ENCODE results near the gene LENG8.
"Not testable (repeated sequence)": the region's sequence is repeated elsewhere in the genome, so short reads cannot be mapped to it uniquely, and the experiment has no call there.

Gene LENG8

DNA sequence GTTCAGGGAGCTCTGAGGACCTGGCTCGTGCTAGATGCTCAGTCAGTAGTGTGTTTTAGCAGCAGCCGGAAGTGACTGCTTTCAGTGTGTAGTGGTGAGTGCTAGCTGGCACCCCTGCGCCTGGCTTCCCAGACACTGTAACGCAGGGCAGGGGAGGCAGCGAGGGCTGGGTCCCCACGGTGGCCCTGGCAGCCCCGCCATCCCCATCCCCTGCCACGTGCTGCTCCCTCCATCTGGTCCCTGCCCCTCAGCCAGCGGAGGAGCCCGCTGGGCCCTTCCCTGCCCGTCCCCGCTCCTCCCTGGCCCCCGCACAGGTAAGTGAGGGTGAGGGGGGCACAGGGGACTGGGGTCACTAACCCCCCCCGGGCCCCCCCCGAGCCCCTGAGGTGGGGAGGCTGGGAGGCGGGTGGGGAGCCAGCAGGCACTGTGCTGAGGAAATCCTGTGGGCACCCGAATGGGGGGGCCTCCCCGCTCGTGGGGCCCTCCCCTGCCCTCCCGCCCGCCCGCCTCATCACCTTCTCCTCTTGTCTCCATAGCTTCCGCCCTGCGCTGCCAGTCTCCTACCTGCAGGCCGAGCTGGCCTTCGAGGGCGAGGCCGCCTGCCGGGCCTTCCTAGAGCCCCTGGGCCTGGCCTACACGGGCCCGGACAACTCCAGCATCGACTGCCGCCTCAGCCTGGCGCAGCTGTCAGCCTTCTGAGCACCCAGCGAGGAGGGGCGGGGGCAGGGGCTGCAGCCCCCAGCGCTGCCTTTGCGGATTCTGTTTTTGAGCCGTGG, 11.4 kb downstream of the LENG8 start:
- in situ Hi-C loops (cut with MboI; ENCODE audit: low sequenced_read_pairs): no loop called here

DNA sequence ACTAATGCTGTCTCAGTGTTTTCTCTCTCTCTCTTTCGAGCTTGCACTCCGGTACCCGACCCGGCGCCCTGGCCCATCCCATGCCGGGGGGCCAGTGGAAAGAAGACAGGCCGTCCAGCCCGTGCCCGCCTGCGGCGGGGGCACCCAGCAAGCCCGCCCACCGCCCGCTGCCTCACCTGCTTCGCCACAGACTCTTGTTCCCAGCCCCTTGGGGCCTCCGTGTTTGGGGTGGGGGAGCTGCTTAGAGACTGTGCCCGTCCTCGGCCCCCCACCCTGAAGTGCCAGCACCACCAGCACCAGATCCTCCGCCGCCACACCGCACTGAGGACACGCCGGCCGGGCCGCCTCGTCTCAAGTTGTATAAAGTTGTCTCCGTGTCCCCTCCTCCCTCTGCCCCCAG, 12.2 kb downstream of the LENG8 start:
- in situ Hi-C loops (cut with MboI; ENCODE audit: low sequenced_read_pairs): no loop called here

DNA sequence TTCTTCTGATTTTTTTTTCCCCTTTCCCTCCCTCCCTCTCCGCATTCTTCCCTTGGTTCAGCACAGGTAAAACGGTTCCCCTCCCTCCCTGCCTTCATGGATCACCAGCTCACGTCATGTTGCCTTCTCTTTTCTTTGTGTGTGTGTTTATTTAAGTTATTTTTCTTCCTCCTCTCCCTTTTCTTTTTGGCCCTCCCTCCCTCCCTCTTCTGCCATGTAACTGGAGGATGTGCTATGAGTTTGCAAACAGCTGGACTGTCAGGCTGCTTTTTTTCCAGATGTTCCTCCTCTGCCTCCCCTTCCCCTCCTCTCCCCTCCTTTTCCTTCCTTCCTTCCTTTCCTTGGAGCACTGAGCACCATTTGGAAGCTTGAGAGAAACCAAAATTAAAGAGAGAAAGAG, 12.6 kb downstream of the LENG8 start:
- in situ Hi-C loops (cut with MboI; ENCODE audit: low sequenced_read_pairs): no loop called here

DNA sequence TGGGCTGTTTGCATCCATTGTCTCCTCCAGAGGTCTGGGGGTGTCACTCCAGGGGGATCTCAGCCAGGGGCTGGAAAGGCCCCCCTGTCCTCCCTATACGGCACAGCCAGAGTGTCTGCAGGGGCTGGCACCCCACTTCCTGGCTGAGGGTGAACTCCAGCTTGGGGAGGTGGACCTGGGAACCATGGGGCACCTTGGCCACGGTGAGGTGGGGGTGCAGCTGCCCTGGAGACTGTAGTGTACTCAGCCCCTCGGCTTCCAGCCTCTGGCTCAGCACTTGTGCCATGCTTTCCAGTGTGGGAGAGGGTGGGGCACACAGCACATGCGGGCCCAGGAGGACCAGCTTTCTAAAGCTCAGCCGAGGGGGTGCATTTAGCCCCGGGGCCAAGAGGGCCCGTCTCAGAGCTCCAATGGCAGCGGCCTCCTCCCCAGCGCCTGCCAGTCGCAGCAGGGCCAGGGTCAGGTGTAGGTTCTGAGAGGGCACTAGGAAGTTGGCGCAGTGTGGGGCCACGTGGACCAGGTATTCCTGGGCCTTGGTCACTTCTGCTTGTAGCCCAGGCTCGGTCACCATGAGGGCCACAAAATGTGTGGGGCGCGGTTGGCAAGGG, 13.2 kb downstream of the LENG8 start:
- in situ Hi-C loops (cut with MboI; ENCODE audit: low sequenced_read_pairs): no loop called here

DNA sequence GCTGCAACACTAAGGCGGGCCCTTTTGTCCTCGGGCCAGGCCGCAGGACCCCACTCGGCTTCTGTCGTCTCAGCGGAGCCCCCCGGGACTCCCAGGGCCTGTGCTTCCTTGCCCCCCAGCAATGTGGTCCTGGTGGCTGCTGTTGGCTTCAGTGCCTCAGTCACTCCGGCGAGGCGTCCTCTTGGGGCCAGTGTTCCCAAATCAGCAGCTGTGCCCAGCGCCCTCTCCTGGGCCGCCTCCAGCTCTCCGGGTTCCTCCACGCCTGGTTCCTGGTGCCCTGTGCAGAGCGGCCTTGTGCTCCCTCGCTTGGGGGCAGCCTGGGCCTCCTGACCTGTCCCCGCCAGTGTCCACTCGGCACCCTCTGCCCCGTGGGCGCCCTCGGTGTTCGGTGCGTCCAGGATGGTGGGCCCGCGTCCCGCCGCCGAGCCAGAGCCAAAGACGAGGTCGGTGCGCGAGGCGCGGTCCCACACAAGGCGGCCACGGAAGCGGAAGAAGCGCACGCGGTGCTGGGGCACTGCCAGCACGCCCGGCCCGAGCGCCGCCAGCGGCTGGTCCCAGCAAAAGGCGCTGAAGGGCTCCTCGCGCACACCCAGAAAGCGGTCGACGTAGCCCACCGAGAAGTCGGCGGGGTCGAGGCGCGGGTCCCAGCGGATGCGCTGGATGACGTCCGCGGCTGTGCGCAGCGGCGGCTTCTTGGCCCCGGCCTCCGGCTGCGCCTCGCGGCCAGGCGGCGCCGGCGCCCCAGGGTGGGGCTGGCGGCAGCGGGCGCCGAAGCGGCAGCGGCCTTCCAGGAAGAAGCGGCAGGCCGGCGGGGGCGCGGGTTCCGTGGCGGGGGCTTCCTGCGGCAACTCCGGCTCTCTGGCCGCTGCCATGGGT, 13.9 kb downstream of the LENG8 start:
- in situ Hi-C loops (cut with MboI; ENCODE audit: low sequenced_read_pairs): no loop called here

DNA sequence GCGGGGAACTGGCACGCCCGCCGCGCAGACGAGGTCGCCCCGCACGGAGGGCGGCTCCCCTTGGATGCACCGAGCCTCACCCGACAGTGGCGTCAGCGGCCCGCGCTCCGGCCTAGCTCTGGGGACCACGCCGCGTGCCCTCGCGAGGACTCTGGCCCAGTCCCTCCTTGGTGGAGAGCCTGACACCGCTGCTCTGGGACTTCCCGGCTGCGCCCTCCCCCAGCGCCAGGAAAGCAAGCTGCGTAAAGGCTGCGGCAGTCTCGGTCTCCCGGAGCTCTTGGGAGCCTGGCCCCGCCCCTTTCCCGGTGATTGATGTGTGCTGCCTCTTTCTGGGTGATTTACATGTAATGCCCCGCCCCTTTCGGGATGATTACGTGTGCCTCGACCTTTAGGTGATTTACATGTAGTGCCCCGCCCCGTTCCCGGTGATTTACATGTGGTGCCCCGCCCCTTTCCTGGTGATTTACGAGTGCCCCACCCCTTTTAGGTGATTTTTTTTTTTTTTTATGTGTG, 14.6 kb downstream of the LENG8 start, which contains the start of gene LENG9:
TSS of gene LENG9 (minus strand) at position 248 of the 513 bp plus-strand sequence. CDS start 252 bp downstream, outside the sequence.
- in situ Hi-C loops (cut with MboI; ENCODE audit: low sequenced_read_pairs): no loop called here

DNA sequence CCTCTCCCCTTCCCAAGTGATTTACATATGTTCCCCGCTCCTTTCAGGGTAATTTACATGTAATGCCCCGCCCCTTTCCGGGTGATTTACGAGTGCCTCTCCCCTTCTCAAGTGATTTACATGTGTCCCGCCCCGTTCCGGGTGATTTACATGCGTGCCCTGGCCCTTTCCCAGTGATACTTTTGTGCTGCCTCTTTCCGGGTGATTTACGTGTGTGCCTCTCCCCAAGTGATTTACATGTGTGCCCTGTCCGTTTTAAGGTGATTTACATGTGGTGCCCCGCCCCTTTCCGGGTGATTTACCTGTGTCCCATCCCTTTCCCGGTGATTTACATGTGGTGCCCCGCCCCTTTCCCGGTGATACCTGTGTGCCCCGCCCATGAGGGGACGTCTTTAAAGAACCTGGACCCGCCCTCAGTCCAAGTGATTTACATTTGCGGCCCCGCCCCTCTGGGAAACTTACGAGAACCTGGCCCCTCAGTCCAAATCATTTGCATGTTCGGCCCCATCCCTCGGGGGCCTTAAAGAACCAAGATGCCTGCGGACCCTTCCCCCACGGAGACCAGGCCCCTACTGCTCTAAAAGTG, 15.1 kb downstream of the LENG8 start:
- in situ Hi-C loops (cut with MboI; ENCODE audit: low sequenced_read_pairs): no loop called here

DNA sequence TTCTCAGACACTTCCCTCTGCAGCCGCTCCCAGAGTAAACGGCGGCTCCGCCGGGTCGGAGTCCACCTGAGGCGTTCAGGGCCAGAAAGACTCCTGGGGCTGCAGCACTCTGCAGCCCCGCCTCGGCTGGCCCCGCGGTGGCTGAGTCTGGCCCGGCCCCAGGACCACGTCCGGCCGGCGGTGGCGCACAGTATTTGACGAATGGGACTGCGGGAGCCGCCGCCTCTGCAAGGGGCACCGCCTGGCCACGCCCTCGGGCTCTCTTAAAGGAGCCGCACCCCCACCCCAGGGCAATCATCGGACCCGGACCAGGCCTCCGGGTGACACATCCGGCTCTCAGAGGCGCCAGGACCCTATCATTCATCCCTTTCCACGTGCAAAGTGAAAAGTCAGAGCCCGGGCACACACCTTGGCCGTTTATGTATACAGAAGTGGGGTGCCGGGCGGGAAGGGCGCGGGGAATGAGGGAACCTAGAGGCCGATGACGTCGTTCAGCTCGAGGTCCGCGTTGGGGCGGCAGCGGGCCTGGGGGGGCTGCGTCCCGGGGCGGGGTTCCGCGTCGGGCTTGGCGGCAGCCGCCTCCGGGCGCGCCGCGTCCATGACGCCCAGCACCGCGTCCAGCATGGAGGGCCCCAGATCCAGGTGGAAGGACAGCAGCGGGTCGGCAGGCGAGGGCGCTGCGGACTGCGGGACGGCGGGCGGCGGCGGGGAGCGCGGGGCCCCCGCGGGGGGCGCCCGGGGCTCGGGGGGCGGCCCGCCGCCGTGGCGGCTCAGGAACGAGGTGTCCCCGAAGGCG, 15.8 kb downstream of the LENG8 start:
- in situ Hi-C loops (cut with MboI; ENCODE audit: low sequenced_read_pairs): no loop called here

DNA sequence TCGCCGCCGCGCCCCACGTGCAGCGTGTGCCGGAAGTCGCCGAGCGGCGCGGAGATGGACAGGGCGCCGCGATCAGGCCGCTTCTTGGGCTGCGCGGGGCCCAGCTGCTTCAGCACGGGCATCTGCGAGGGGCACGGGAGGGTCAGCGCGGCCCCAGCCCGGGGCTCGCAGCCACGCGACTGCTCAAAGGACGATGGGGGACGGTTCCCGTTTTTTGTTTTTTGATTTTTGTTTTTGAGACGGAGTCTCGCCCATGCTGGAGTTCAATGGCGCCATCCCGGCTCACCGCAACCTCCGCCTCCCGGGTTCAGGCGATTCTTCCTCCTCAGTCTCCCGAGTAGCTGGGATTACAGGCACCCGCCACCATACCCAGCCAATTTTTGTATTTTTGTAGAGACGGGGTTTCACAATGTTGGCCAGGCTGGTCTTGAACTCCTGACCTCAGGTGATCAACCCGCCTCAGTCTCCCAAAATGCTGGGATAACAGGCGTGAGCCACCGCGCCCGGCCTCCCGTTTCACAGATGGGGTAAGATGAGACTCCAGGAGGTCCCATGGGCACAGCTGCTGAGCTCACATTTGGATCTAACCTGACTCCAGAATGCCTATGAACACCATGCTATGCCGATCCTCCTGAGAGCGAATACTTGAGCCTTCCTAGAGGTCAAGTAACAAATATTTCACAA, 16.6 kb downstream of the LENG8 start:
- in situ Hi-C loops (cut with MboI; ENCODE audit: low sequenced_read_pairs): no loop called here

DNA sequence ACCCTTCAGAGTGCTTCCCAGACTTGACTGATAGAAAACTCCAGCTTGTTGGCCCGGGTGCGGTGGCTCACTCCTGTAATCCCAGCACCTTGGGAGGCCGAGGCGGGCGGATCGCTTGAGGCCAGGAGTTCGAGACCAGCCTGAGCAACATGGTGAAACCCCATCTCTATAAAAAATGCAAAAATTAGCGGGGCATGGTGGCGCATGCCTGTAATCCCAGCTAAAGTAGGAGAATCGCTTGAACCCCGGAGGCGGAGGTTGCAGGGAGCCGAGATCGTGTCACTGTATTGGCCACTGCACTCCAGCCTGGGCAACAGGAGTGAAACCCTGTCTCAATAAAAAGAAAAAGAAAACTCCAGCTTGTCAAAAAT, 17.1 kb downstream of the LENG8 start:
- in situ Hi-C loops (cut with MboI; ENCODE audit: low sequenced_read_pairs): not testable (repeated sequence)

DNA sequence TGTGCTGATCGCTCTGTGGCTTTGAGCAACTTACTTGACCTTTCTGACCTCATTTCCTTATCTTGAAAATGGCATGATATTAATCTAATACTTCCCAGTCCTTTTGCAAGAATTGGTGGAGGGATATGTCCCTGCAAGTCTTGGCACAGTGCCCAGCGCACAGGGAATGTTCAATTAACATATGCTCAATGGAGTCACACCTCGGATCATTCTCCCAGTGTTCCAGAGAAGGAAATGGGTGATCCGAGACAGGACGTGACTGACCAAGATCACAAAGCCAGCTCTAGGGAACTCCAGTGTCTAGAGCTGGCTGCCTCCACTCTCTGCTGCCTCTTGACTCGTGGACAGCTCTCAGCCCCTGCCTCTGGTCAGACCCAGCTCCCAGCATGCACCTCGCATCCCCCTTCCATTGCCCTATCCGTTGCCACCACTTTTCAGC, 20.5 kb downstream of the LENG8 start:
- in situ Hi-C loops (cut with MboI; ENCODE audit: low sequenced_read_pairs): no loop called here

DNA sequence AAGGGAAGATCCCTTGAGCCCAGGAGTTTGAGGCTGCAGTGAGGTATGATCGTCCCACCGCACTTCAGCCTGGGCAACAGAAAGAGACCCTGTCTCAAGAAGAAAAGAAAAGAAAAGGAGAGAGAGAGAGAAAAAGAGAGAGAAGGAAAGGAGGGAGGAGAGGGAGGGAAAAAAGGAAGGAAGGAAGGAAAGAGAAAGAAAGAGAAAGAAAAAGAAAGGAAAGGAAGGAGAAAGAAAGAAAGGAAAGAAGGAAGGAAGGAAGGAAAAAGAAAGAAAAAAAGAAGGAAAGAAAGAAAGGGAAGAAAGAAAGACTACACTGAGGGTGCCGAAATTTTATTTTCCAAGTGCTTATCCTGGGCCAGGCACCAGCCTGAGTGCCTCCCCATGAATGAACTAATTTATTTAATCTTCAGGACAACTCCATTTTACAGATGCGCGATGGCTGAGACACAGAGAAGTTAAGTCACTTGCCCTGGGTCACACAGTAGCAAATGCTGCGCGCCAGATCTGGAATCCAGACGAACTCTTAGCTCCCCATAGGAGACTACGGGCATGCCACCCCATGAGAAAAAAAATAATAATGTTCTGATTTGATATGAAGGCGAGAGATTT, 21.4 kb downstream of the LENG8 start:
- in situ Hi-C loops (cut with MboI; ENCODE audit: low sequenced_read_pairs): no loop called here

DNA sequence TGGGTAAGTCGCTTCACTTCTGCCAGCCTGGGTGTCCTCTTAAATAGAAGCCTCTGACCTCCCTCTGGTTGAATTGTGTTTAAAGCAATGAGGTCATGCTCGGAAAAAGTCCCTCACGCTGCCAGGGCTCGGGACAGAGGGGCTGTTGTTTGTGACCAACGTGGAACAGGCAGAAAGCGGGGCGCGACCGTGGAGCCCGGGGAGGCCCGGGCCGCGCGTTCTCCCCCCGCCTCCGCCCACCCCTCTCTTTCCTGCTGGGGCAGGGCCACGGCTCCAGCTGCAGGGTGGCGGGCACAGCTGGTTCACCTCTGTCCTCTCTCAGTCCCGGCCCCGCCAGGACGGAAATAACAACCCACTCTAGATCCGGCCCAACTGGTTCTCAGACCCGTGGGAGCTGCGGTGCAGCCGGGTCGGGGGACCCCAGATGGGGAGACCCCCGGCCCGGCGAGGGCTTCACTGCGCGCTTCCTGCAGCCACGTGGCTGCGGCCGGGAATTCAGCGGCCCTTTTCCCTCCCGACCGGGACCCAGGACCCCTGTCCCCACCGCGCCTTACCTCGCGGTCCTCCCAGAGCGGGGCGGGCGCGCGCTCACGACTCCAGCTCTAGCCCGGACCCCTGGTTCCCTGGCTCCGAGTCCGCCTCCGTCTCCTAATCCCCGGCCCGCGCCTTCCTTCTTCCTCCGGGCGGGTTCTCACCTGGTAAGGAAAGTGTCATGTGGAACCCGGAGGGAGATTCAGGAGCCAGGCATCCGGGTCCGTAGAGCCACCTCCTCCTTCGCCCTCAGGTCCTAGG, 22.2 kb downstream of the LENG8 start:
- in situ Hi-C loops (cut with MboI; ENCODE audit: low sequenced_read_pairs): no loop called here

DNA sequence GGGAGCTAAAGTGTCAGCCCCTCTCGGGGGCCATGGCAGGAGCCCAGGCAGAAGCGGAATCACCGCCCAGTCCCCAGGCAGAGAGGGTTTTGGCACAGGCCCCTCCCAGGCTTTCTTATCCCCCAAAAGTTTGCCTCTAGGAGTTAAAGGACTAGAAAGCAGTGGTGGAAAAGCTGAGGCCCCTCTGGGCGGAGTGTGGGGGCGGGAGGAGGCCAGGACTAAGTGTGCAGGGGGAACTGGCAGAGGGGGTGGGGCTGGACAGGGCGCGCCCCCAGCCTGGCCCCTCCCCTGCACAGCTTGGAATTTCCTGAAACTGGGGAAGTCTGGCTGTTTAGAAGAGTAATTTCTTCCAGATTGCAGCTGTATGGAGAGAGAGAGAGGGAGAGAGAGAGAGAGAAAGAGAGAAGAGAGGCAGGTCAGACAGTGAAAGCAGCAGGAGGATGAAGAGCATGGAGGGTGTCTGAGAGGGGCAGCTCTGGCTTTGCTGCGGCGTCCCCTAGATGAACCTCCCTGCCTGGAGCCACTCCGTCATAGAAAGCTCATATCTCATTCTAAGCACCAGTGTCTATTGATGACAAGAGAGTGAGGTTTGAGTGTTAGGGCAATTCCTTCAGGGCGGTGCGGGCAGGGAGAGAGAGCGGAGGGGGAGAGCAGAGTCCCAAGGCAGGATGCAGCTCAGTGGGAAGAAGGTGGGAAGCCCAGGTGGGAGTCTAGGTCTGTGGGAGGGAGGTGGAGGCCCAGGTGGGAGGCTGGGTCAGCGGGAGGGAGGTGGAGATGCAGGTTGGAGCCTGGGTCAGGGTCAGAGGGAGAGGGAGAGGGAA, 24.3 kb downstream of the LENG8 start, which contains the start of gene CDC42EP5:
TSS of gene CDC42EP5 (minus strand) at position 226 of the 821 bp plus-strand sequence. CDS start 7,749 bp downstream, outside the sequence.
- in situ Hi-C loops (cut with MboI; ENCODE audit: low sequenced_read_pairs): no loop called here

DNA sequence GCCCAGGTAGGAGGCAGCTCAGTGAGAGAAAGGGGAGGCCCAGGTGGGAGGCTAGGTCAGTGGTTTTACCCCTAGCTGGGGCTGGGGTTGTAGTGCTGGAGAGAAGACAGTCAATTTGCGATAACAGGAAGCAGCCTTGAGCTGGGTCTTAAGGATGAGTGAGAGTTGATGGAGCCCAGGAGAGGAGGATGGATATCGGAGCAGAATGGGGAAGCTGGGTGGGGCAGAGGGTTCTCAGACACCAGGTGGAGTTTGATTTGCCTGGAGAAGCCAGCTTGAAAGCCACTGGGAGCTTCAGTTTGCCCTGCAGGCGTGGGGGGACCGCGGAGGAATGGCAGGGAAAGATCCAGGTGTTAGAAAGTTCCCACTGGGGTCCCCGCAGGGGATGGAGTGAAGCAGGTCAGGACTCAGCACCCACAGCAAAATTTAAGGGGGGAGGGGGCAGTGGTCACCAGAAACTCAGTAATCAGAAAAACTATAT, 24.9 kb downstream of the LENG8 start:
- in situ Hi-C loops (cut with MboI; ENCODE audit: low sequenced_read_pairs): no loop called here

DNA sequence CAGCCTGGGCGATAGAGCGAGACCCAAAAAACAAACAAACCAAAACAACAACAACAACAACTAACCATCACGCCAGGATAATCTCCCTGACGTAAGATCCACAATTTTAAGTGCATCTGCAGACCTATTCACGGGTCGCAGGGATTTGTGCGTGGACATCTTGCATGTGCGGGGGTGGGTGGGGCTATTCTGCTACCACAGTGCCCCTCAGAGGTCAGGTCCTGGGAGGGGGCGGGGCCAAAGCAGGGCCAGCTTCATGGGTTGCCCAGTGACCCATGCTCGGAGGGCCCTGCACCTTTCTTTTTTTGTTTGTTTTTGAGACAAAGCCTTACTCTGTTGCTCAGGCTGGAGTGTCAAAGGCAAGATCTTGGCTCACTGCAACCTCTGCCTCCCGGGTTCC, 26.7 kb downstream of the LENG8 start:
- in situ Hi-C loops (cut with MboI; ENCODE audit: low sequenced_read_pairs): loop anchor here (25.0 kb wide), 2 partner anchors 187 to 437 kb away; partner anchors contain the start of genes LILRB4 and NCR1

DNA sequence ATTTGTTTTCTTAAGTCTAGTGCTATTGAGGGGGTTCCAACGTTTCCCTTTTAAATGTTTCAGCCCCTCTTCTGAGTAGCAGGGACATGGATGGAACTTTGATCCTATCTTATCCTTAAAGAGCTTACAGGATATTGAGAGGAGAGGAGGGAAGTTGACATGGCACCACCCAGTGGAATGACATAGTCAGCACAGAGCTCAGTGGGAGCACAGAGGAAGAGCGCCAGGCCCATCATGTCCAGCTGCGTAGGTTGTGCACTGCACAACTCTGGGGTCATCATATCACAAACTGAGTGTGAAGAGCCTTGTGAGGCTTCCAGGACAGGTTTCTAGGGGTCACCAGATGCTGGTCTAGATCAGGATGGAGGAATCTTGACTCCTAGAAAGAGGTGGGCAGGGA, 28.7 kb downstream of the LENG8 start:
- in situ Hi-C loops (cut with MboI; ENCODE audit: low sequenced_read_pairs): loop anchor here (25.0 kb wide), 2 partner anchors 185 to 435 kb away; partner anchors contain the start of genes LILRB4 and NCR1
